ENCODE measurements around the gene SMARCAL1. TPM values are rescaled to one million over a fixed set of nuclear protein-coding genes. Genes with fewer than 3 reads are reported as not detected.

Gene SMARCAL1
- total and polyA plus RNA-seq, 2 experiments from 2014 or later = 10.3 to 17.2 TPM

GRCh38 chr2:216463148-216463547 is 50.9 kb downstream of the SMARCAL1 start:
- H3K9me3 Mint-ChIP-seq = peaks cover 3% of the 10 kb centered on the region; the same call in 1 of the 3 replicates
- H3K9me2 ChIP-seq (ENCODE audit: insufficient read depth) = no peaks in the 10 kb centered on the region
- no peaks in the 10 kb centered on the region for H4K20me1 ChIP-seq (replicated peaks; ENCODE audit: insufficient read depth)
- no peak overlapping the region for H2AFZ ChIP-seq
- H3K36me3 ChIP-seq (ENCODE audit: insufficient read depth) = no peaks in the 10 kb centered on the region
- H3K4me2 ChIP-seq = no peak overlapping the region
- no peak overlapping the region for H3K27ac ChIP-seq (ENCODE audit: low read depth)
- no peak overlapping the region for H3K4me3 ChIP-seq
- TF ChIP-seq, protein P1, sequence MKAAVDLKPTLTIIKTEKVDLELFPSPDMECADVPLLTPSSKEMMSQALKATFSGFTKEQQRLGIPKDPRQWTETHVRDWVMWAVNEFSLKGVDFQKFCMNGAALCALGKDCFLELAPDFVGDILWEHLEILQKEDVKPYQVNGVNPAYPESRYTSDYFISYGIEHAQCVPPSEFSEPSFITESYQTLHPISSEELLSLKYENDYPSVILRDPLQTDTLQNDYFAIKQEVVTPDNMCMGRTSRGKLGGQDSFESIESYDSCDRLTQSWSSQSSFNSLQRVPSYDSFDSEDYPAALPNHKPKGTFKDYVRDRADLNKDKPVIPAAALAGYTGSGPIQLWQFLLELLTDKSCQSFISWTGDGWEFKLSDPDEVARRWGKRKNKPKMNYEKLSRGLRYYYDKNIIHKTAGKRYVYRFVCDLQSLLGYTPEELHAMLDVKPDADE (IDR thresholded peaks at IDR 0.05) = no peak
- TF ChIP-seq CREB1 (CRISPR knock-in tag; IDR thresholded peaks at IDR 0.05; ENCODE audit: low read depth) (no peak), EZH2 (IDR thresholded peaks at IDR 0.05; ENCODE audit: low read depth, unreplicated experiment) (no peak), STAT1 (IDR thresholded peaks at IDR 0.05; ENCODE audit: unreplicated experiment) (no peak), CTCF (conservative IDR thresholded peaks at IDR 0.05; ENCODE audit: low read depth in 2 of 2) (no peak), ZNF114 (CRISPR knock-in tag; IDR thresholded peaks at IDR 0.05) (no peak), REST (IDR thresholded peaks at IDR 0.05; ENCODE audit: unreplicated experiment) (no peak), POLR2AphosphoS5 (IDR thresholded peaks at IDR 0.05; ENCODE audit: low read depth) (no peak), EZH2phosphoT487 (IDR thresholded peaks at IDR 0.05; ENCODE audit: unreplicated experiment) (no peak), NANOG (IDR thresholded peaks at IDR 0.05; ENCODE audit: borderline replicate concordance) (no peak)
- no peaks in the 10 kb centered on the region for H3K4me1 Mint-ChIP-seq
- no peaks in the 10 kb centered on the region for H3K79me2 ChIP-seq (replicated peaks; ENCODE audit: insufficient read depth)
- H3K27ac Mint-ChIP-seq = no peak overlapping the region
- no peaks in the 10 kb centered on the region; the same call in 2 of the 3 replicates for H3K36me3 Mint-ChIP-seq (ENCODE audit: low read depth)
- DNase-seq (ENCODE audit: low spot score) (no peak), ATAC-seq (no peak)
- H3K4me1 ChIP-seq (ENCODE audit: insufficient read depth) = no peaks in the 10 kb centered on the region
- peaks cover 2% of the 10 kb centered on the region for H3K27me3 Mint-ChIP-seq (ENCODE audit: insufficient read depth, low read depth, poor library complexity)
- H3K27me3 ChIP-seq (ENCODE audit: insufficient read depth) = no peaks in the 10 kb centered on the region
- H3F3A ChIP-seq (replicated peaks; ENCODE audit: low read depth) = no peaks in the 10 kb centered on the region
- H3K4me3 Mint-ChIP-seq = no peak overlapping the region

All from GM23338 (cell line).